ENCODE results near the gene EPB41L3.

DNA sequence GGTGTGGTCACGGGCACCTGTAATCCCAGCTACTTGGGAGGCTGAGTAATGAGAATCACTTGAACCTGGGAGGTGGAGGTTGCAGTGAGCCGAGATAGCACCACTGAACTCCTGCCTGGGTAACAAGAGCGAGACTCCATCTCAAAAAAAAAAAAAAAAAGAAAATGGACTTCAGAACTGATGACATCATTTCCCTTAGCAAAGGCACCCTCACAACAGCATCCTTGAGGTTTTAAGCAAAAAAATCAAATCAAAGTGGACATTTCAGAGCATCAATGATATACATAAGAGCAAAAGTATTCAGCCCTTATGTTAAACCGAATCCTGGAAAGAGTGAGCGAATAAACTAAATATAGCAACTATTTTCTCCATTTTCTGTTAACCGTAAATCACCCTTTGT is 45.3 kb downstream of the EPB41L3 start:
- TF ChIP-seq, protein P1, sequence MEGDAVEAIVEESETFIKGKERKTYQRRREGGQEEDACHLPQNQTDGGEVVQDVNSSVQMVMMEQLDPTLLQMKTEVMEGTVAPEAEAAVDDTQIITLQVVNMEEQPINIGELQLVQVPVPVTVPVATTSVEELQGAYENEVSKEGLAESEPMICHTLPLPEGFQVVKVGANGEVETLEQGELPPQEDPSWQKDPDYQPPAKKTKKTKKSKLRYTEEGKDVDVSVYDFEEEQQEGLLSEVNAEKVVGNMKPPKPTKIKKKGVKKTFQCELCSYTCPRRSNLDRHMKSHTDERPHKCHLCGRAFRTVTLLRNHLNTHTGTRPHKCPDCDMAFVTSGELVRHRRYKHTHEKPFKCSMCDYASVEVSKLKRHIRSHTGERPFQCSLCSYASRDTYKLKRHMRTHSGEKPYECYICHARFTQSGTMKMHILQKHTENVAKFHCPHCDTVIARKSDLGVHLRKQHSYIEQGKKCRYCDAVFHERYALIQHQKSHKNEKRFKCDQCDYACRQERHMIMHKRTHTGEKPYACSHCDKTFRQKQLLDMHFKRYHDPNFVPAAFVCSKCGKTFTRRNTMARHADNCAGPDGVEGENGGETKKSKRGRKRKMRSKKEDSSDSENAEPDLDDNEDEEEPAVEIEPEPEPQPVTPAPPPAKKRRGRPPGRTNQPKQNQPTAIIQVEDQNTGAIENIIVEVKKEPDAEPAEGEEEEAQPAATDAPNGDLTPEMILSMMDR (IDR thresholded peaks at IDR 0.05), result no peak
- TF ChIP-seq POLR2A (IDR thresholded peaks at IDR 0.05), result no peak
- TF ChIP-seq POLR2AphosphoS5 (IDR thresholded peaks at IDR 0.05), result no peak
